SH-SY5Y (cell line): Measurements from ENCODE around the gene RBMS1.

Source experiments
- GATA2 ChIP-seq: IDR thresholded peaks from 2 replicates; pipeline ENCODE4 v1.6.1; 2011; ENCODE audit warnings: mild to moderate bottlenecking, low read depth, low read length
- GATA3 ChIP-seq: IDR thresholded peaks from 2 replicates; pipeline ENCODE4 v1.6.1; 2011; ENCODE audit warnings: low read depth, mild to moderate bottlenecking, low read length, moderate library complexity

- no peak for TF ChIP-seq GATA2
- TF ChIP-seq GATA3: no peak
These were observed 18.9 kb upstream of the RBMS1 start for GRCh38 chr2:160512491-160512890.
